ACC112 (cell line): ENCODE results near the gene PSMA5.
A peak's percentile ranks its signal among the peaks of the same experiment; 100 is the strongest.
"Not testable (repeated sequence)": the region's sequence is repeated elsewhere in the genome, so short reads cannot be mapped to it uniquely, and the experiment has no call there.

Source experiments
- H2AFZ ChIP-seq: fragments of 200-600 bp; sonication (generic); one replicate; pipeline ENCODE4 v1.6.0; 2017; ENCODE audit warnings: antibody characterized with exemption, low read length; ENCODE audit not compliant: unreplicated experiment
- H3K27ac ChIP-seq: fragments of 200-600 bp; sonication (generic); 2 replicates; pipeline ENCODE4 v1.5.1; 2014; ENCODE audit warnings: low read depth, mild to moderate bottlenecking, antibody characterized with exemption, low read length, moderate library complexity
- H3K27me3 ChIP-seq: fragments of 200-600 bp; sonication (generic); 2 replicates; pipeline ENCODE4 v1.6.1; 2014; ENCODE audit warnings: mild to moderate bottlenecking, antibody characterized with exemption, low read length, moderate library complexity, mixed read lengths; ENCODE audit not compliant: insufficient read depth
- H3K36me3 ChIP-seq: fragments of 200-600 bp; sonication (generic); 2 replicates; pipeline ENCODE4 v1.6.1; 2016; ENCODE audit warnings: mild to moderate bottlenecking, antibody characterized with exemption, low read length, moderate library complexity, mixed read lengths; ENCODE audit not compliant: insufficient read depth
- H3K4me1 ChIP-seq: fragments of 200-600 bp; sonication (generic); one replicate; pipeline ENCODE4 v1.6.1; 2016; ENCODE audit warnings: low read length, mixed read lengths; ENCODE audit not compliant: insufficient read depth, unreplicated experiment, control insufficient read depth
- H3K4me3 ChIP-seq: fragments of 200-600 bp; sonication (generic); 2 replicates; pipeline ENCODE4 v1.5.1; 2014; ENCODE audit warnings: mild to moderate bottlenecking, low read depth, low read length
- H3K79me2 ChIP-seq: fragments of 200-600 bp; sonication (generic); one replicate; pipeline ENCODE4 v1.6.0; 2016; ENCODE audit warnings: low read length; ENCODE audit not compliant: control insufficient read depth, unreplicated experiment, insufficient read depth

PSMA5 gene

DNA sequence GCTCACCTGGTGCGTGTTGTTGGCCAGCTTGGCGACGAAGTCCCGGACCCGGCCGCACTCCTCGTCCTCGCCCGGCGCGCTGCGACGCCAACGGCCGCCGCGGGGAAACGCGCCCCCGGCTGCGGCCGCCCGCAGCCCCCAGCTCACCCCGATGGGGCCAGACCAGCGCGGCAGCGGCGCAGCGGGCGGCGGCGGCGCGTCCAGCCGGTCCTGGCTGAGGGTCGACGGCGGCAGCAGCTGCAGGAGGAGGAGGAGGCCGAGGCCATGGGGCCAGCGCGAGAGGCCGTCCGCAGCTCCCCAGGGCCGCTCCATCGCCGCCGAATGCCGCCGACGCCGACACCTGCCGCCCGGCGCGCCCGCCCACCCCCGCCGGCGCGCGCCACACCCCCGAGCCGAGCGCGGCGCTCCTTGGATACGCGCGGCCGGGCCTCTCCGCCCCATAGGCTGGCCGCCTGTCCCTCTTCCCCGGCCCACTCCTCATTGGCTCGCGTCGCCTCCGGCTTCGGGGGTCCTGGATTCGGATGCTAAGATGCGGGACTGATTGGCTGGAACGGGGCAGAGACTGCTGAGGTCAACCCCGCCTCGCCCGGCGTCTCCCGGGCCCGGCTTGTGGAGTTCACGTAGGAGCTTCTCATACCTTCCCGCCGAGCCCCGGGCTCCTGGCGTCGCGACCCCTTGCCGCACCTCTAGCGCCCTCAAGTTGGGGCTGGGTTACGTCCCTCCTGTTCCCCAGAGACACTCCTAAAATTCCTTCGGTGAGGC, 28.5 kb downstream of the PSMA5 start, which contains the start of gene SORT1:
SORT1 (minus strand) TSS at position 338 of the 762 bp plus-strand sequence; CDS start at position 312, 26 bp downstream.
- H3K79me2 ChIP-seq: peaks cover 3% of the 10 kb centered on the region
- peak within 1 kb of the TSS; percentile 71 for H2AFZ ChIP-seq
- no peaks in the 10 kb centered on the region for H3K27me3 ChIP-seq
- H3K27ac ChIP-seq: no peak within 1 kb of the TSS
- peaks cover 22% of the 10 kb centered on the region for H3K4me1 ChIP-seq
- no peaks in the 10 kb centered on the region for H3K36me3 ChIP-seq
- H3K4me3 ChIP-seq: peak within 1 kb of the TSS; percentile 76

DNA sequence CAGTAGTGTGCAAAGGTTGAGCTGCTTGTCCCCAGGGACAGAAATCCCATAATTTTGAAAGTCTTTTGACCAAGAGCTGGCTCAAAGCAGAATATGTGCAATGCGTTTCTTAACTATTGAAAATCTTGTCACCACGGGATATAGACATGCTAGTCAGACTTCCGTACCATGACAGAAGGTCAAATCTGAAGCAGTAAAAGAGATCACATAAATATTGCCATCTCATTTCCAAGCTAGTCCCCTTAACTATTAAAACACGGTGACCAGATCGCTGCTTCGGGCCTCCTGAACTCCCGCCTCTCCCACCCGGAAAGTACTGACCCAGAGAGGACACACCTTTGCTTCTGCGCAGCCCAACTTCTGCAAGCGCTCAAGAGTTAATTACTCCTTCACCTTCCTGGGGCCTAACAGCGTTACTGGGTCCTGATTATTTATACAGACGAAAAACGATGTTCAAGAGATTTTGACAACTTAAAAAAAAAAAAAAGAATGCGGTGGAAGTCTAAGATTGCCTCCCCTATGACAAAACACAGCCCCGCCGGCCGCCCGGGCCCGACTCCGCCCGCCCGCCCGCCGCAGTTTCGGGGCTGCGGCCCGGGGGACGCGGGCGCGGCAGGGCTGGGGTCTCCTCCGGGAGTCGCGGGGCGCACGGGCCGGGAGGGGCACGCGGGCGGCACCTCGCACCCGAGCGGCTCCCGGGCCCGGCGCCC, 29.2 kb downstream of the PSMA5 start:
- Histone ChIP-seq H3K4me3 (peak overlapping the region; percentile 76), H3K79me2 (peaks cover 3% of the 10 kb centered on the region), H3K27ac (no peak overlapping the region), H3K36me3 (no peaks in the 10 kb centered on the region), H3K27me3 (no peaks in the 10 kb centered on the region), H2AFZ (peak overlapping the region; percentile 71), H3K4me1 (peaks cover 30% of the 10 kb centered on the region)

DNA sequence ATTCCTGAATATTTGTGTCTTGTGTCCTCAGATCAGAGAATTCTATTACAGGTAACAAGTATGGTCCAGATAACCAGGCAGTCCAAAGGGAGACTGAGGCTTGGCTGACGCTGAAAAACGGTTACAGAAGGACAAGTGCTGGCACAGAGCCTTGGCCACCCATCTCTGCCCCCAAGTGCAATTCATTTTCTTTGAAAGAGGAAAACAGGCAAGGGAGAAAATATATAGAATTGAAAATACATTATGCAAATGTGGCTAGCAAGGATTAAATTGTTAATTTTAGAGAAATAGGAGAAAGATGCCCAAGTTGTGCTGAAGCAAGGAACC, 29.8 kb downstream of the PSMA5 start:
- Histone ChIP-seq H3K27me3 (no peaks in the 10 kb centered on the region), H3K27ac (no peak overlapping the region), H3K36me3 (no peaks in the 10 kb centered on the region), H3K4me3 (peak overlapping the region; percentile 76), H2AFZ (no peak overlapping the region), H3K4me1 (peaks cover 35% of the 10 kb centered on the region), H3K79me2 (peaks cover 3% of the 10 kb centered on the region)

DNA sequence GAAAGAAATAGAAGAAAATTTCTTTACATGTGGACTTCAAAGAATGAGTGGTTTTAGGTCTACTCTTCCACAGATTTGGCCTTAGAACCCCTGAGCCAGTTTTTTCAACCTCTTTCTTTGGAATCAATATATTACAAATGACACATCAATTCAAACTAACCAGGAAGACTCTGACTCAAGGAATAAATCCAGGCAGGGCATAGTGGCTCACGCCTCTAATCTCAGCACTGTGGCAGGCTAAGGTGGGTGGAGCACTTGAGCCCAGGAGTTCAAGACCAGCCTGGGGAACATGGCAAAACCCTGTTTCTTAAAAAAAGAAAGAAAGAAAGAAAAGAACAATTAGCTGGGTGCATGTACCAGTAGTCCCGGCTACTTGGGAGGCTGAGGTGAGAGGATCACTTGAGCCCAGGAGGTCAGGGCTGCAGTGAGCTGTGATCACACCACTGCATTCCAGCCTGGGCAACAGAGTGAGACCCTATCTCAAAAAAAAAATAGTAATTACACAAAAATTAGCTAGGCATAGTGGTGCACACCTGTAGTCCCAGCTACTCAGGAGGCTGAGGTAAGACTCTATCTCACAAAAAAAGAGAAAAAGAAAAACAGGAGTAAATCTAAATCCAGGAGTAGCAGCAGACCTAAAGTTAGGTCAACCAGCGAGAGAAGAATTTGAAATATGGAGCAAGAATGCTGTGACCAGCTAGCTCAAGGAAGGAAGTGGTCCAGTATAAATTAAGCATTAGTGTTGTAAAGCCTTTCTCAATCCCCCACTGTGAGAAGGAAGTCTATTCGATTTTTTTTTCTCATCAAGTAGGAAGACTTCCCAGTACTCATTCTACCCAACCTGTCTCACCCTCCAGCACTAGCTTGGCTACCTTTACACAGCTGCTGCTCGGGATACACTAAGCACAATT, 30.4 kb downstream of the PSMA5 start:
- Histone ChIP-seq H3K79me2 (peaks cover 3% of the 10 kb centered on the region), H3K4me1 (peaks cover 38% of the 10 kb centered on the region), H3K27me3 (no peaks in the 10 kb centered on the region), H2AFZ (no peak overlapping the region), H3K36me3 (no peaks in the 10 kb centered on the region), H3K4me3 (peak overlapping the region; percentile 13), H3K27ac (no peak overlapping the region)

DNA sequence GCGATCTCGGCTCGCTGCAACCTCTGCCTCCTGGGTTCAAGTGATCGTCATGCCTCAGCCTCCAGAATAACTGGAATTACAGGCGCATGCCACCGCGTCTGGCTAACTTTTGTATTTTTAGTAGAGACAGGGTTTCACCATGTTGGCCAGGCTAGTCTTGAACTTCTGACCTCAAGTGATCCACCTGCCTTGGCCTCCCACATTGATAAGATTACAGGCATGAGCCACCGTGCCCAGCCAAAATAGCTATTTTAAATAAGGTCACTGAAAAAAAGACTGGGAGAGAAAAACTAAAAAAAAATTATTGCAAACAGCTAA, 31.0 kb downstream of the PSMA5 start:
- H3K4me1 ChIP-seq: peaks cover 44% of the 10 kb centered on the region
- H3K27me3 ChIP-seq, H3K79me2 ChIP-seq, H3K27ac ChIP-seq, H3K36me3 ChIP-seq, H2AFZ ChIP-seq, H3K4me3 ChIP-seq: not testable (repeated sequence)

DNA sequence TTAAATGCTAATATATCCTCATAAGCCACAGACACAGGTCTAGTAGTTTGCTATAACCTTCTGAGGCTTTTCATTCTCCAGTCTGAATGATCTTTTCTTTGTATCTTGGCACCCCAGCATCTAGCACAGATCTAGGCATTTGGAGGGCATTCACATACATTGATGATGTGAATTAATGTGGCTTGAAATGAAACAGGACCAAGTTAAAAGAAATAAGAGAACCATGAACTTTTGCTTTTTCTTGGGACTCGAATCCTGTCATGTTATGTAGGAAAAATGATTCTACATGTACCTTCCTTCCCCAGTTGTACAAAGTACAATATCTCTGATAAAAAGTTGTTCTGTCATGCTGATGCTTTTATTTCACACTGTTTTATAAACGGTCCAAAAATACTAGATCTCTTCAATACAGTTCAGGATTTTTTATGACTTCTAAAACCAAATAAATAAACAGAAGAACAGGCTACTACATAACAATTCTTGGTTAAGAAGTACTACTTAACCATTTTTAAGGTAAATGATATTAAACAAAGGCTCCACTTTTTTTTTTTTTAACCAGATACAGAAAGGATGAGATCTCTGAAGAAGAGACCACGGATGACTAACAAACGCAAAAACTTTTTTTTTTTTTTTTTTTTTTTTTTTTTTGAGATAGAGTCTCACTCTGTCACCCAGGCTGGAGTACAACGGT, 31.5 kb downstream of the PSMA5 start:
- H3K4me3 ChIP-seq: no peak overlapping the region
- H3K36me3 ChIP-seq: no peaks in the 10 kb centered on the region
- peaks cover 3% of the 10 kb centered on the region for H3K79me2 ChIP-seq
- H3K4me1 ChIP-seq: peaks cover 48% of the 10 kb centered on the region
- H3K27me3 ChIP-seq: no peaks in the 10 kb centered on the region
- H3K27ac ChIP-seq: no peak overlapping the region
- no peak overlapping the region for H2AFZ ChIP-seq

DNA sequence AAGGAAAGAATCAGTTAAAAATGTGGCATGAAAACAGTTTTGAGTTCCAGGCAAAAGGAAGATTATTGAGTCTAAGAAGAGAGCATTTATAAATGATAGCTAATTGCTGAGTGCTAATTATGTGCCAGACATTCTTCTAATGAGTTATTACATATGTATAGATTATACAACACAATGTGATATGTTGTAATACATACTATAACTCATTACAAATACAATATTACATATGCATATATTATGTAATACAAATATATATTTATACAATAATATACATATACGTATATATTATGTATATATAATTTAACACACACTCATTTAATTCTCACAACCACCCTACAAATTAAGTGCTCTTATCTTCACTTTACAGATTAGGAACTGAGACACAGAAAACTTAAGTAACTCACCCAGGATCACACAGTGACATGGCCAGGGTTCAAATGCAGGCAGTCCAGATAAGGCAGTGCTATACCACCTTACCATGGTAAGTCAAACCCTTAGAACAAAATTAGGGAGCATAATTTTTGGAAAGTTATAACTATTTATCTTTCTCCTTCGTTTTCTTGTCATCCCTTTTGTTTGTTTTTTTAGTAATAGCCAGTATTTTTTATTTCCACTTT, 32.5 kb downstream of the PSMA5 start:
- Histone ChIP-seq H3K4me1 (peaks cover 52% of the 10 kb centered on the region), H3K36me3 (no peaks in the 10 kb centered on the region), H2AFZ (peak overlapping the region; percentile 84), H3K4me3 (0 out of 2 replicates have a peak overlapping the region, but pooled peaks have one; percentile 42), H3K79me2 (peaks cover 9% of the 10 kb centered on the region), H3K27ac (peak overlapping the region; percentile 67), H3K27me3 (no peaks in the 10 kb centered on the region)

DNA sequence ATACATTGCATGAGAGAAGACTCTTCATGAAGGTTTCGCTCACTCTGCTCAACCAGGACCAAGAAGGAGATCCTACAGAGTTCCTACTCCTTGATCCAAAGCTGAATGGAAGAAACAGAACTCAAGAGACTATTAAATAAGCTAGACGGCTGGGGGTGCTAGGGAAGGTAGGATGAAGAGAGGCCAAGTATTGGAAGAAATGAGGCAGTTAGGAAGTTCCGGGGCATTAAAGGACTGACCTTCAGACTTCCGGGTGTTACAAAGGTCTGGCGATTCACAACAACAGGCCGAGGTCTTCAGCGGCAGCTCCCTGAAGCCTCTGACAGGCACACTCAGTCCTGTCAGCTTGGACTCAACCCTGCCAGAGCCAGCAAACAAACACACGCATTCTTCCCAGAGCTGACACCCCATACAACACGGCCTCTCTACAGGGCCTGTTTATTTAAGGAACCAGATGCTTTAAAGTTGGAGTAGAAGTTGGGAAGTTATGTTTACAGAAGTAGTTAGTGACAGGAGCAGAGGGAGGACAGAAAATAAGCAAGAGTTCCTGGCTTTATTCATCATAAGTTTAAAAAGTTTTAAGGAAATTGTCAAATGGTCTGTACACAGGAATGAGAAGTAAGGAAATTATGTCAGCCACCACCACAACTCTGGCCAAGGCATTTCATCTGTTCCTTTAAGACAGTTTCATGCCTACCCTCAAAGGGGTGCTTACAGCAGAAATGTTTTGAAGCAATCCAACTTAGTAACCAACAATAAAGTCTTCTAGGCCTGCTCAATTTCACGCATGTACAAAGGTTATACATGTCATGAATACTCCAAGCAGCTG, 33.2 kb downstream of the PSMA5 start:
- H3K79me2 ChIP-seq: peaks cover 9% of the 10 kb centered on the region
- no peaks in the 10 kb centered on the region for H3K27me3 ChIP-seq
- H3K27ac ChIP-seq: peak overlapping the region; percentile 67
- peak overlapping the region; percentile 84 for H2AFZ ChIP-seq
- peak overlapping the region; percentile 42; the same call in 1 of the 2 replicates for H3K4me3 ChIP-seq
- H3K4me1 ChIP-seq: peaks cover 48% of the 10 kb centered on the region
- no peaks in the 10 kb centered on the region for H3K36me3 ChIP-seq

DNA sequence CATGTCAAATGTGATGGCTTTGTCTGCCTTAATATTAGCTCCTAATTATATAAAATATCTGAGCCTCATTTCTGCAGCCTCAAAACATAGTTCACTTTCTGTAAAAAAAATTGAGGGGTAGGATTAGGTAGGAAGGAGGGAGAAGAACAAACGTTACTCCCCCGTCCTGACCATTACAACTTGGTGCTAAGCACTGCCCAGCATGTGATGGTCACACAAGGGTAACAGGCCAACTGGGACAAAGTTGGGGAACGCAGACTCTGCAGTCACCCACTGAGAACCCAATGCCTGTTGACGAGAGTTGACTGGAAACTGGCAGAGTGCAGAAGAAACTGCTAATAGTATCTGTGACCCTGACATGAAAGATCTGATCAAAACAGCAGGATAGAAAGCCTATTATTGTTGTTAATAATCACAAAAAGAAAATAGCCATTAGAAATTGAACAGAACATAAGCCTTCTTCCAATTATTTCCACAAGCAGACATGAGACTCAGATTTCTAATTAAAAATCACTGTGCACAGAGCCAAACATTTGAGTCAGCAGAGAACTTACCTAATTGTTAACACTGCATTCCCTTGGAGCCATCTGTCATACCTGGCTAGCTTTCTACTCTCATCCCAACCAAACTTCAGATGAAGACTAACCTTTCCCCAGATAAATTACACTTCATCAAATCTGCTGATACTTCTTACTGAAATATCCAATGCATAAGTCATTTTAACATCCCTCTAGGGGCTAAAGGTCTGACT, 34.0 kb downstream of the PSMA5 start:
- Histone ChIP-seq H3K27ac (peak overlapping the region; percentile 68), H3K4me3 (peak overlapping the region; percentile 42), H2AFZ (peak overlapping the region; percentile 84), H3K4me1 (peaks cover 48% of the 10 kb centered on the region), H3K36me3 (no peaks in the 10 kb centered on the region), H3K27me3 (no peaks in the 10 kb centered on the region), H3K79me2 (peaks cover 9% of the 10 kb centered on the region)
